Stimulated activated naive B cell treated with anti-CD40 and anti-IgM and Interleukin-4, amounts not matched to agents 10 μg/mL and 1 μg/mL and 100 μg/mL, for 72 hours (primary cell): ENCODE results near the gene TGFBR3.

Experiments
- ATAC-seq, 2 donors: fragments of 150-1000 bp; cut with Tn5 transposase; replicated peaks; 2 replicates each; pipeline ENCODE4 v1.10.0; 2021; ENCODE audit warnings: moderate library complexity in 1 of 2
- DNase-seq: peaks from one replicate; pipeline ENCODE4 v3.0.0; 2021
- H3K27ac Mint-ChIP-seq: one replicate; pipeline ENCODE4 v1.8.0; 2022; ENCODE audit warnings: mild to moderate bottlenecking, mixed read lengths
- H3K27me3 Mint-ChIP-seq, 2 donors: one replicate each; pipeline ENCODE4 v1.8.0; 2022; ENCODE audit warnings: mixed read lengths in 2 of 2
- H3K36me3 Mint-ChIP-seq, 2 donors: one replicate each; pipeline ENCODE4 v1.8.0; 2022; ENCODE audit warnings: mixed read lengths in 2 of 2, mild to moderate bottlenecking in 1 of 2
- H3K4me1 Mint-ChIP-seq, 2 donors: one replicate each; pipeline ENCODE4 v1.8.0; 2022; ENCODE audit warnings: mixed read lengths in 2 of 2, mild to moderate bottlenecking in 1 of 2
- H3K4me3 Mint-ChIP-seq, 2 donors: one replicate each; pipeline ENCODE4 v1.8.0; 2022; ENCODE audit warnings: mild to moderate bottlenecking in 2 of 2, mixed read lengths in 2 of 2, moderate library complexity in 1 of 2
- H3K9me3 Mint-ChIP-seq, 2 donors: one replicate each; pipeline ENCODE4 v1.8.0; 2022; ENCODE audit warnings: mixed read lengths in 2 of 2, mild to moderate bottlenecking in 1 of 2

The TGFBR3 gene

GRCh38 chr1:91741906-91742305 lies 144.0 kb downstream of the TGFBR3 start:
- Mint-ChIP-seq H3K4me1 (no peaks in the 10 kb centered on the region), H3K4me3 (no peak overlapping the region), H3K27me3 (peaks cover 7 to 19% of the 10 kb centered on the region in 2 donors), H3K36me3 (peaks cover 3 to 5% of the 10 kb centered on the region in 2 donors), H3K27ac (no peak overlapping the region), H3K9me3 (peaks cover 6 to 8% of the 10 kb centered on the region in 2 donors)
- no peak for DNase-seq
- no peak for ATAC-seq

DNA sequence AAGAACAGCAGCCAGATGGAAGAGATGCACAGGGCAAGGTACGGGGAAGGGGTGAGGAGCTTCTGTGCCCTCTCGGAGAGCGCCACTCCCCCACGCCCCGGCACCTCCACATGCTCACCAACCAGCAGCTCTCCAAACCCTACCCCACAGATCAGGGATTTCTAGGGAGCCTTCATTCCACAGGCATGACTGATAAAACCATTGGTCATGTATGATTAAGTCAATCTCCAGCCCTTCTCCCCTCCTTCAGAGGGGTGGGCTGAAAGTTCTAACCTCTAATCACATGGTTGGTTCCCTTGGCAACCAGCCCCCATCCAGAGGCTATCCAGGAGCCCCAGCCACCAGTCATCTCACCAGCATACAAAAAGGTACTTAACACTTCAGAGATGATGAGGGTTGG lies 144.7 kb downstream of the TGFBR3 start:
- no peak for DNase-seq
- no peak for ATAC-seq
- Mint-ChIP-seq H3K27me3 (peaks cover 7 to 13% of the 10 kb centered on the region in 2 donors), H3K9me3 (peaks cover 4 to 8% of the 10 kb centered on the region in 2 donors), H3K27ac (no peak overlapping the region), H3K4me1 (no peaks in the 10 kb centered on the region), H3K4me3 (no peak overlapping the region), H3K36me3 (peaks cover 1 to 3% of the 10 kb centered on the region in 2 donors)

GRCh38 chr1:91737650-91738049 lies 148.3 kb downstream of the TGFBR3 start:
- DNase-seq (no peak), ATAC-seq (no peak)
- Mint-ChIP-seq H3K36me3 (no peaks in the 10 kb centered on the region), H3K9me3 (peaks cover 4 to 8% of the 10 kb centered on the region in 2 donors), H3K4me1 (peaks cover 1 to 7% of the 10 kb centered on the region in 2 donors), H3K4me3 (no peak overlapping the region), H3K27ac (no peak overlapping the region), H3K27me3 (peaks cover 7 to 11% of the 10 kb centered on the region in 2 donors)

DNA sequence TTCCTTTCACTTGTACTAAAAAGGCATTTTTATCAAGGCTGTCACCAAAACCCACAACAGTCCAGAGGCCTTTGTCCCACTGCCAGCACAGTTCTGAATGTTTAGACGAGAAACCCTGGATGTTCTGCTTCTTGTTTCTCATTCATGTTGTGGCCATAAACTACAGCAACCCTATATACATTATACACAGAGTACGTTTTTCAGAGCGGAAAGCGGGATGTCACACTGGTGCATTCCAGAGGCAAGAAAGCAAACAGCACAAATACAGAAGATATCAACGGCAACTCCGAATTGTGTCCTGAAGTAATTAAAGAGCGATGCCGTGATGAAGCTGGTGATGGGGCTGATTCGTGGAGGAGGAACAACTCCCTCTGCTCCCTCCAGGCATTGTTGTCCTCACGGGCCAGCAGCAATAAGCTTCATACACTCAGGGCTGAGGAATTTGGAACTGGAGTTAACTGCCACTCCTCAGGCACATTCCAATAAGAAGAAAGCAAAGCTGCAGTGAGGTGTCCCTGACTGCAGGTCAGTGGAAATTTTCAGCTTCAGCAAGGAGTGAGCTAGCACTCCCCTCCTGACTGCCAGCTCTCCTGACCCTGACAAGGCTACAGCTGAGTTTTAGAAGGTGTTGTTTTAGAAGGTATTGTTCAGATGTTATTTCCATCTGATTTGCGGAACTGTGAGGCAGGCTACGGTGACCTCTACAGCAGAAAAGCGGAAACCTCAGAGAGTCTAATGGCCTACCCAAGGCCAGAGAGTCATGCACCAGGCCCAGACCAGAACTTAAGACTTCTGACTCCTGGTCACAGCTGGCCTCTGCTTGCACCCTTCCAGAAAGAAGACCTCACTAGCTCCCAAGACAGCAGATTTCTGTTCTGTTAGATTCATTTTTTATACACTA lies 149.0 kb downstream of the TGFBR3 start:
- H3K9me3 Mint-ChIP-seq: peaks cover 4 to 8% of the 10 kb centered on the region in 2 donors
- H3K27me3 Mint-ChIP-seq: peaks cover 5 to 9% of the 10 kb centered on the region in 2 donors
- H3K36me3 Mint-ChIP-seq: no peaks in the 10 kb centered on the region
- DNase-seq: no peak
- ATAC-seq: no peak
- peaks cover 5 to 13% of the 10 kb centered on the region in 2 donors for H3K4me1 Mint-ChIP-seq
- no peak overlapping the region for H3K4me3 Mint-ChIP-seq
- H3K27ac Mint-ChIP-seq: no peak overlapping the region

DNA sequence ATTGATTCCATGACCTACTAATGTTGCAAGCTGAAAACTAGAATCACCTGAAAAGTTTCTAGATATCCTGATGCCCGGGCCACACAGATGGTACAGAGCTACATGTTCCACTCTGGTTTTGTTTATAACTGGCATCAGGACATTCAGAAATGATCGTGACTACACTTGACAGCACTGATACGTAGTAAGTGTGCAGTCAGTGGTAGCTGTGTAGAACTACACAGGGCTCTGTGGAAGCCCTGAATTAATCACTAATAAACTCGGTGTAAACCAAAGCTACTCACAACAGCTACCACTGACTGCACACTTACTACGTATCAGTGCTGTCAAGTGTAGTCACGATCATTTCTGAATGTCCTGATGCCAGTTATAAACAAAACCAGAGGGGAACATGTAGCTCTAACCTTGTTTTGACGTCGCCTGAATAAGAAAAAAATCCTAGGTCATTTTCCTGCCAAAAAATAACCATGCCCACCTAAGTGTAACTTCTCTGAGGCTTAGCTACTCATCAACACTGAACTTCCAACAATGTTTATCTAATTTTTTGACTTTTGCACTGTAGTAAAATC lies 149.7 kb downstream of the TGFBR3 start:
- Mint-ChIP-seq H3K4me1 (peaks cover 11 to 21% of the 10 kb centered on the region in 2 donors), H3K4me3 (no peak overlapping the region), H3K27ac (no peak overlapping the region), H3K27me3 (peaks cover 0 to 4% of the 10 kb centered on the region in 2 donors), H3K9me3 (peaks cover 4 to 8% of the 10 kb centered on the region in 2 donors), H3K36me3 (no peaks in the 10 kb centered on the region)
- DNase-seq: no peak
- no peak for ATAC-seq

DNA sequence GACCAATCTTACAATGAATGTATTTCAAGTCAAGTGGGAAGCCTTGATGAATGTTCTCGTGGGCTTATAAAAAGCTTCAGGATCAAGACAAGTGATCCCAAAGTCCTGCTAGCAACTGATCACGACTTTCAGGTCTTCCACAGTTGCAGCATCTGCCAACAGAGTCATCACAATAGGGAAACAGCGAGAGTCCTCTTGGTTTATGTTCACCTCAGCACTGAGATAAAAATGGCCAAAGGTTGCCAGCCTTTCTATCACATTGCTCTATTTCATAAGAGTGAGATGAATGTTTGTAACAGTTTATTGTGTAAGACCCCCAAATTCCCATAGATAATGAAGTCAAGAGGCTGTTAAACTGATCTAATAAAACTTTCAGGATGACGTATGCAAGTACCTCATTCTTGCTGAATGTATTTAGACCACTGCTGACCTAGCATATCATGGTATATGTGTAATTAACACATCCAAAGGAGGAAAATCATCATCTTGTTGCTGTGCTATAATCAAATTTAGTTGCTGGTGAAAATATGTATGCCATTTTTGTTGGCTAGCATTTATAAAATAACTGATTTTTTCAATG lies 150.6 kb downstream of the TGFBR3 start:
- H3K27ac Mint-ChIP-seq: no peak overlapping the region
- H3K36me3 Mint-ChIP-seq: no peaks in the 10 kb centered on the region
- ATAC-seq (no peak), DNase-seq (no peak)
- H3K27me3 Mint-ChIP-seq: peaks cover 4 to 9% of the 10 kb centered on the region in 2 donors
- H3K9me3 Mint-ChIP-seq: peaks cover 4 to 8% of the 10 kb centered on the region in 2 donors
- no peak overlapping the region for H3K4me3 Mint-ChIP-seq
- H3K4me1 Mint-ChIP-seq: peaks cover 12 to 26% of the 10 kb centered on the region in 2 donors

DNA sequence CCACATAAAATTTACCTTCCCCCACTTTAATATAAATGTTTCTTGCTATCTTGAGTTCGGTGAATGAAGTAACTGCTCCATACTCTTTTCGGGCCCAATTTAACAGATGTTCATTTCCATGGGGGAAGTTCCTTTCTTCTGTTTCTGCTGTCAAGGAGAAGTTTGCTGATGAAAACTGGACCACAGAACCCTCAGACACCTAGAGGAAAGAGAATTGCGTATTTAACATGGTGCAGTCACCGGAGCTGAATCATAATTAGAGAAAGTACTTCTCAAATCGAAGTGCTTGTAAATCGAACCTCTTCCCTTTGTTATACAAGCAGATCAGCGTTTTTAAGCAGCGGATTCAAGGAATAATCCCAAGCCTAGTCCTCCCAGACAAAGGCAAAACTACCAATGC lies 151.2 kb downstream of the TGFBR3 start:
- DNase-seq (no peak), ATAC-seq (no peak)
- Mint-ChIP-seq H3K9me3 (peaks cover 4 to 8% of the 10 kb centered on the region in 2 donors), H3K27me3 (peaks cover 7 to 15% of the 10 kb centered on the region in 2 donors), H3K4me3 (no peak overlapping the region), H3K4me1 (peaks cover 12 to 32% of the 10 kb centered on the region in 2 donors), H3K36me3 (no peaks in the 10 kb centered on the region), H3K27ac (no peak overlapping the region)

GRCh38 chr1:91733108-91733710 lies 152.7 kb downstream of the TGFBR3 start:
- H3K27me3 Mint-ChIP-seq: peaks cover 10 to 18% of the 10 kb centered on the region in 2 donors
- peaks cover 12 to 35% of the 10 kb centered on the region in 2 donors for H3K4me1 Mint-ChIP-seq
- no peak overlapping the region for H3K4me3 Mint-ChIP-seq
- no peak for ATAC-seq
- no peak overlapping the region for H3K27ac Mint-ChIP-seq
- DNase-seq: no peak
- no peaks in the 10 kb centered on the region for H3K36me3 Mint-ChIP-seq
- H3K9me3 Mint-ChIP-seq: peaks cover 0 to under 1% of the 10 kb centered on the region in 2 donors

GRCh38 chr1:91732291-91733107 lies 153.5 kb downstream of the TGFBR3 start:
- DNase-seq (no peak), ATAC-seq (peak; percentile 50 to 53)
- peak overlapping the region; percentile 82 for H3K27ac Mint-ChIP-seq
- no peaks in the 10 kb centered on the region for H3K9me3 Mint-ChIP-seq
- no peaks in the 10 kb centered on the region for H3K36me3 Mint-ChIP-seq
- H3K4me3 Mint-ChIP-seq: no peak overlapping the region
- peaks cover 12 to 35% of the 10 kb centered on the region in 2 donors for H3K4me1 Mint-ChIP-seq
- peaks cover 10 to 18% of the 10 kb centered on the region in 2 donors for H3K27me3 Mint-ChIP-seq

DNA sequence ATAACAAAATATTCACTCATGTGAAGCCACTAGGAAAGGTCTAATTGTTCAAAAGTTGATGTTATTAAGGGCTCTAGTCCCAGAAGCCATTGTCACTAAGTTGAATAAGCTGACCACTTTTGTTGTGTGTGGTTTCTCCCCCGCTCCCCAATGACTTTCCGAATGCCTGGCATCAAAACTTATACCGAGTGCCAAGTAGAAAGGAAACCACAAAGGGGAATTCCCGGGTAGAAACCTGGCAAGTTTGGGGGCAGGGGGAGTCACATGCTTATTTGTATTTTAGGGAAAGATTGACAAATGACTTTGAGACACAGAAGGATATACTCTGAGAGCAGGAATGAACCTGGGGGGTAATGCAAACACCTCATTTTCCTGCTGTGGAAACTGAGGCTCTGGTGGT lies 154.1 kb downstream of the TGFBR3 start:
- no peaks in the 10 kb centered on the region for H3K9me3 Mint-ChIP-seq
- ATAC-seq (peak; percentile 58 to 69), DNase-seq (peak; percentile 31)
- peaks cover 10 to 18% of the 10 kb centered on the region in 2 donors for H3K27me3 Mint-ChIP-seq
- H3K4me1 Mint-ChIP-seq: peaks cover 12 to 35% of the 10 kb centered on the region in 2 donors
- H3K27ac Mint-ChIP-seq: no peak overlapping the region
- no peaks in the 10 kb centered on the region for H3K36me3 Mint-ChIP-seq
- peak overlapping the region in 1 of 2 donors; percentile 44 for H3K4me3 Mint-ChIP-seq

GRCh38 chr1:91730801-91731732 lies 154.9 kb downstream of the TGFBR3 start:
- no peak for DNase-seq
- peaks cover 12 to 35% of the 10 kb centered on the region in 2 donors for H3K4me1 Mint-ChIP-seq
- H3K36me3 Mint-ChIP-seq: no peaks in the 10 kb centered on the region
- ATAC-seq: peak; percentile 54 to 74
- peak overlapping the region; percentile 37 for H3K27ac Mint-ChIP-seq
- H3K4me3 Mint-ChIP-seq: peak overlapping the region in 1 of 2 donors; percentile 18
- no peaks in the 10 kb centered on the region for H3K9me3 Mint-ChIP-seq
- peaks cover 10 to 18% of the 10 kb centered on the region in 2 donors for H3K27me3 Mint-ChIP-seq

DNA sequence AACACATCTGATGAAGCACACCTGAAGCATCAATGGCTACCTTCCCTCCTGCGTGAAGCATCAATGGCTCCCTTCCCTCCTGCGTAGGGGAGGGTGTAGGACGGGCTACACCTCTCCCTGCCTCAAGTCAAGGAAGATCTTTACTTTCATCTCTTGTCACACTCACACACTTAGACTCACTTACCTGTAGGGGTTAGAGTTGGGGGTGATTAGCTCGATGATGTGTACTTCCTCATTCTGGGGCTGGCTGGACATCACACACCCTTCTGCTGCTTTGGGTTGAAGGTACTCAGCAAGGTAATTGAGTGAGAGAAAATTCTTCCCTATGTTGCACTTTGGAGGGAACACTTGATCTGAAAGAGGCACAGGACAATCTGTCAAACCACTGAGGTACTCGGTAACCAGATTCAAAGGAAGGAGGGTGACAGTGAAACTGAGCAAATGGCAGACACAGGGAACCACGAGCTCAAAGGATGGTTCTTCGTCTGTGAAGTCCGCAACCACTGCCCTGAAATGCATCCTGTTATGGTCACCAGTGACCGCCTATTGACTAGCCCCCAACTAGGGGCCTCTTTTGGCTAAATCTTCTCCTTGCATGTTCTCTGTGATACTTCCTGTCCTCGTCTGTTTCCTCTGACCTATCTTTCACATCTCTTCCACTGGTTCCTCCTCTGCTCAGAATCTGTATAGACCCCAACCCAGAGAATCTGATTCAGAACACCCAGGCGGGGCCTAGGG lies 156.2 kb downstream of the TGFBR3 start:
- peaks cover 12 to 35% of the 10 kb centered on the region in 2 donors for H3K4me1 Mint-ChIP-seq

More for the DNA sequence above, 156.2 kb downstream of the TGFBR3 start:
- no peak overlapping the region for H3K4me3 Mint-ChIP-seq
- no peaks in the 10 kb centered on the region for H3K9me3 Mint-ChIP-seq
- H3K36me3 Mint-ChIP-seq: no peaks in the 10 kb centered on the region
- peaks cover 14 to 18% of the 10 kb centered on the region in 2 donors for H3K27me3 Mint-ChIP-seq
- no peak for ATAC-seq
- no peak for DNase-seq
- no peak overlapping the region for H3K27ac Mint-ChIP-seq
